H9 (cell line): Measurements from ENCODE around the gene IL26. TPM values are rescaled to one million over a fixed set of nuclear protein-coding genes. Genes with fewer than 3 reads are reported as not detected.

ENCODE experiments used
- DNase-seq: peaks from one replicate; pipeline ENCODE4 v3.0.0-alpha.2; 2017
- H2AFZ ChIP-seq: one replicate; pipeline ENCODE4 v1.6.1; 2013; ENCODE audit warnings: mild to moderate bottlenecking, low read length, control low read depth, moderate library complexity
- H2AK5ac ChIP-seq: 2 replicates; pipeline ENCODE4 v1.6.1; 2013; ENCODE audit warnings: low read length, control low read depth, mixed read lengths; ENCODE audit not compliant: insufficient read length
- H2BK120ac ChIP-seq: one replicate; pipeline ENCODE4 v1.6.1; 2013; ENCODE audit warnings: low read depth, mild to moderate bottlenecking, low read length, control low read depth, inconsistent platforms; ENCODE audit not compliant: poor library complexity, severe bottlenecking
- H2BK12ac ChIP-seq: 2 replicates; pipeline ENCODE4 v1.6.1; 2013; ENCODE audit warnings: low read length, control low read depth, mixed read lengths, low read depth; ENCODE audit not compliant: insufficient read length
- H2BK15ac ChIP-seq: 2 replicates; pipeline ENCODE4 v1.6.1; 2013; ENCODE audit warnings: low read depth, low read length, control low read depth
- H2BK20ac ChIP-seq: one replicate; pipeline ENCODE4 v1.6.1; 2013; ENCODE audit warnings: low read depth, mild to moderate bottlenecking, low read length, control low read depth, inconsistent platforms; ENCODE audit not compliant: poor library complexity, severe bottlenecking
- H2BK5ac ChIP-seq: 2 replicates; pipeline ENCODE4 v1.6.1; 2013; ENCODE audit warnings: low read length, control low read depth, mixed read lengths; ENCODE audit not compliant: insufficient read length
- H3K14ac ChIP-seq: 2 replicates; pipeline ENCODE4 v1.6.1; 2013; ENCODE audit warnings: low read length, control low read depth; ENCODE audit not compliant: insufficient read depth
- H3K18ac ChIP-seq: 2 replicates; pipeline ENCODE4 v1.6.1; 2013; ENCODE audit warnings: low read depth, mild to moderate bottlenecking, mixed read lengths, low read length, control low read depth; ENCODE audit not compliant: insufficient read length
- H3K23ac ChIP-seq: 2 replicates; pipeline ENCODE4 v1.6.1; 2013; ENCODE audit warnings: low read length, control low read depth, mixed read lengths, low read depth; ENCODE audit not compliant: insufficient read length
- H3K23me2 ChIP-seq: 2 replicates; pipeline ENCODE4 v1.6.1; 2013; ENCODE audit warnings: low read depth, mild to moderate bottlenecking, mixed read lengths, low read length, control low read depth; ENCODE audit not compliant: insufficient read length, poor library complexity, severe bottlenecking
- H3K27ac ChIP-seq: 2 replicates; pipeline ENCODE4 v1.5.1; 2013; ENCODE audit warnings: low read length, control low read depth, mixed read lengths, low read depth; ENCODE audit not compliant: insufficient read length
- H3K27me3 ChIP-seq: 2 replicates; pipeline ENCODE4 v1.6.1; 2013; ENCODE audit warnings: low read length, control low read depth, inconsistent platforms; ENCODE audit not compliant: insufficient read depth
- H3K4ac ChIP-seq: 2 replicates; pipeline ENCODE4 v1.6.1; 2013; ENCODE audit warnings: low read depth, mild to moderate bottlenecking, control low read depth, inconsistent platforms, low read length, moderate library complexity
- H3K4me1 ChIP-seq: 2 replicates; pipeline ENCODE4 v1.6.1; 2013; ENCODE audit warnings: low read length, control low read depth, inconsistent platforms; ENCODE audit not compliant: insufficient read depth
- H3K4me2 ChIP-seq: 2 replicates; pipeline ENCODE4 v1.6.1; 2013; ENCODE audit warnings: low read length, control low read depth, mixed read lengths; ENCODE audit not compliant: insufficient read length, insufficient read depth
- H3K56ac ChIP-seq: 2 replicates; pipeline ENCODE4 v1.6.1; 2013; ENCODE audit warnings: low read depth, mild to moderate bottlenecking, mixed read lengths, low read length, control low read depth; ENCODE audit not compliant: insufficient read length
- H3K79me1 ChIP-seq: 2 replicates; pipeline ENCODE4 v1.6.1; 2013; ENCODE audit warnings: low read depth, mild to moderate bottlenecking, moderate library complexity, low read length, control low read depth, inconsistent platforms; ENCODE audit not compliant: insufficient read depth, poor library complexity, severe bottlenecking
- H3K79me2 ChIP-seq: 2 replicates; pipeline ENCODE4 v1.6.1; 2013; ENCODE audit warnings: low read length, control low read depth, inconsistent platforms; ENCODE audit not compliant: insufficient read depth
- H3K9ac ChIP-seq: 2 replicates; pipeline ENCODE4 v1.6.1; 2013; ENCODE audit warnings: low read length, control low read depth, mixed read lengths; ENCODE audit not compliant: insufficient read length; ENCODE audit errors: extremely low read depth
- H3K9me3 ChIP-seq: one replicate; pipeline ENCODE4 v1.6.1; 2013; ENCODE audit warnings: low read depth, low read length, inconsistent platforms; ENCODE audit not compliant: control insufficient read depth
- H3T11ph ChIP-seq: one replicate; pipeline ENCODE4 v1.6.1; 2013; ENCODE audit warnings: mild to moderate bottlenecking, low read length, control low read depth, inconsistent platforms
- H4K20me1 ChIP-seq: one replicate; pipeline ENCODE4 v1.6.1; 2013; ENCODE audit not compliant: control insufficient read depth, insufficient read length, insufficient read depth
- H4K5ac ChIP-seq: 2 replicates; pipeline ENCODE4 v1.6.1; 2013; ENCODE audit warnings: low read depth, mild to moderate bottlenecking, mixed read lengths, low read length, control low read depth; ENCODE audit not compliant: insufficient read length
- H4K8ac ChIP-seq: replicated peaks from 2 replicates; pipeline ENCODE4 v1.6.1; 2013; ENCODE audit warnings: low read length, control low read depth, mixed read lengths, low read depth; ENCODE audit not compliant: insufficient read length
- H4K91ac ChIP-seq: 2 replicates; pipeline ENCODE4 v1.6.1; 2013; ENCODE audit warnings: low read depth, mild to moderate bottlenecking, moderate library complexity, mixed read lengths, low read length, control low read depth; ENCODE audit not compliant: insufficient read length
- H3K27ac Mint-ChIP-seq, 3 experiments: 2 replicates in 2 of 3; 3 replicates in 1 of 3; pipeline ENCODE4 v1.8.0; 2020 to 2021; ENCODE audit warnings: mixed read lengths in 3 of 3, mild to moderate bottlenecking in 1 of 3, moderate library complexity in 1 of 3
- H3K27me3 Mint-ChIP-seq: 2 replicates; pipeline ENCODE4 v1.8.0; 2021; ENCODE audit warnings: low read depth, mild to moderate bottlenecking, moderate library complexity, mixed read lengths
- H3K36me3 Mint-ChIP-seq, 3 experiments: 2 replicates in 2 of 3; 3 replicates in 1 of 3; pipeline ENCODE4 v1.8.0; 2020 to 2021; ENCODE audit warnings: low read depth in 3 of 3, mixed read lengths in 3 of 3; ENCODE audit not compliant: insufficient read depth in 1 of 3
- H3K4me1 Mint-ChIP-seq, 2 experiments: 2 replicates each; pipeline ENCODE4 v1.8.0; 2020; ENCODE audit warnings: mixed read lengths in 2 of 2
- H3K4me3 Mint-ChIP-seq, 2 experiments: 2 replicates in 1 of 2; 3 replicates in 1 of 2; pipeline ENCODE4 v1.8.0; 2020 to 2021; ENCODE audit warnings: mild to moderate bottlenecking in 2 of 2, mixed read lengths in 2 of 2, moderate library complexity in 1 of 2
- H3K9me3 Mint-ChIP-seq, 2 experiments: 2 replicates in 1 of 2; 3 replicates in 1 of 2; pipeline ENCODE4 v1.8.0; 2020; ENCODE audit warnings: mild to moderate bottlenecking in 2 of 2, mixed read lengths in 2 of 2, moderate library complexity in 1 of 2
- CTCF ChIP-seq: fragments of 200-600 bp; sonication (generic); conservative IDR thresholded peaks from 3 replicates; pipeline ENCODE4 v1.8.0; 2021; ENCODE audit warnings: antibody characterized with exemption, mild to moderate bottlenecking
- WGBS: extraction: QIAGEN DNeasy Blood & Tissue Kit; methylation state at CpG from one replicate; pipeline ENCODE4 v1.1.7; 2013; ENCODE audit warnings: missing lambda C conversion rate, low lambda C conversion rate, mixed read lengths; ENCODE audit not compliant: insufficient read length; ENCODE audit errors: extremely low coverage; 5-methylcytosine and 5-hydroxymethylcytosine counted together
- total RNA-seq: library from RNA; stranded (reverse); gene quantifications from 2 replicates; pipeline ENCODE4 v1.2.1, GENCODE V29; 2021

Gene IL26
- total RNA-seq, 1 experiment from 2014 or later, result not detected

DNA sequence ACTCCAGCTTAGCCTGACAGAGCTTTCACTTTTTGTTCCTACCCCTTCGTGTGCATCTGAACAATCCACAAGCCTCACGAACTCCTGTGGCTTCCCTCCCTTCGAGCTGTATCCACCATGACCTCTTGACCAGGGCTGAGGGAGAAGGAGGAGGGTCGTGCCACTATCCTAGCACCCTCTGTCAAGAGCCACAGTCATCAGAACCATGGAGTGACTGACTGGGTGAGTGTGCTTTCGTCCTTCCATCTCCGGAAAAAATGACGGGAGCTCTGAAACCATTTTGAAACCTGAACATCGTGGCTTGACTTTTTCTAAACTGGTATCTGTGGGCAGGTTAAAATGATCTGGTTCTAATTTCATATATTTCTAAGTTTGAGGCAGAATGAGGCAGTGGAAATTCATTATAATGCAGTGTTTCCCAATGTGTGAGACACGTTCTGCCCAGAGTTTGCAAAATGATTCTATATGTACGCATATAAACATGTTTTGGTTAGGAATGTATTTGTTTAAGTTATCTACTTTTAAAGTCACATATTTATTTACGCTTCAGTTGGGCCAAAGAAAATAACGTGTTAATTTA lies 27.0 kb downstream of the IL26 start:
- no peaks in the 10 kb centered on the region; a peak in 1 of 7 replicates for H3K36me3 Mint-ChIP-seq
- Histone ChIP-seq H3K14ac (no peak overlapping the region), H3K79me2 (no peaks in the 10 kb centered on the region), H2BK15ac (no peak overlapping the region), H4K91ac (no peak overlapping the region), H2BK5ac (no peak overlapping the region), H3K27me3 (no peaks in the 10 kb centered on the region), H2AK5ac (no peak overlapping the region), H2BK120ac (no peak overlapping the region), H3K79me1 (no peaks in the 10 kb centered on the region), H4K8ac (no peak overlapping the region), H2AFZ (no peak overlapping the region), H4K20me1 (no peaks in the 10 kb centered on the region), H3K4me1 (no peaks in the 10 kb centered on the region), H3K27ac (no peak overlapping the region), H3K18ac (no peak overlapping the region), H4K5ac (no peak overlapping the region), H3K9me3 (no peaks in the 10 kb centered on the region), H3K9ac (no peak overlapping the region), H3K4ac (no peak overlapping the region), H3K56ac (no peak overlapping the region), H2BK20ac (no peak overlapping the region), H2BK12ac (no peak overlapping the region), H3K4me2 (no peak overlapping the region), H3K23ac (no peak overlapping the region), H3T11ph (no peak overlapping the region), H3K23me2 (no peaks in the 10 kb centered on the region)
- no peak for DNase-seq
- H3K9me3 Mint-ChIP-seq, result no peaks in the 10 kb centered on the region
- H3K27ac Mint-ChIP-seq, result peak overlapping the region in 2 of 3 experiments; percentile 3 to 72; a peak in 2 of 7 replicates
- WGBS, result no CpG with 5 or more reads among the region's 12 CpGs
- H3K4me1 Mint-ChIP-seq, result peaks cover 16 to 18% of the 10 kb centered on the region in 2 experiments
- no peak for TF ChIP-seq CTCF
- no peaks in the 10 kb centered on the region for H3K27me3 Mint-ChIP-seq
- no peak overlapping the region for H3K4me3 Mint-ChIP-seq
